Mucosa of descending colon (tissue), 3 donors: ENCODE measurements around the gene PCBP3. TPM values are rescaled to one million over a fixed set of nuclear protein-coding genes. Genes with fewer than 3 reads are reported as not detected.

Source experiments
- ATAC-seq: fragments of 200-7000 bp; cut with Tn5 transposase; one replicate; pipeline ENCODE4 v1.9.1; 2020; ENCODE audit warnings: mild to moderate bottlenecking, moderate library complexity
- DNase-seq, 3 donors: peaks; one replicate each; pipeline ENCODE4 v3.0.0-alpha.2; 2020
- H3K36me3 ChIP-seq: fragments of 200-600 bp; one replicate; pipeline ENCODE4 v1.8.0; 2021; ENCODE audit warnings: low read depth, mild to moderate bottlenecking
- H3K4me1 ChIP-seq: fragments of 200-600 bp; one replicate; pipeline ENCODE4 v1.8.0; 2021; ENCODE audit warnings: low read depth, mild to moderate bottlenecking
- H3K4me3 ChIP-seq: fragments of 200-600 bp; one replicate; pipeline ENCODE4 v1.8.0; 2021; ENCODE audit warnings: mild to moderate bottlenecking
- H3K9me3 ChIP-seq: fragments of 200-600 bp; one replicate; pipeline ENCODE4 v1.8.0; 2021; ENCODE audit warnings: mild to moderate bottlenecking
- intact Hi-C, 2 donors: fragments of 100-400 bp; cut with DNase I in 1 of 2; cut with micrococcal nuclease in 1 of 2; formaldehyde crosslinking; loops; one replicate each; pipeline versions ENCODE4 v1.11.0 to v1.11.1; 2022; cut with DNase I, micrococcal nuclease
- total RNA-seq, 3 donors: library from RNA; stranded (reverse); fragmentation: NEBNext Ultra II Directional in 2 of 3; extraction: Animal tissue kit (Norgen Biotek cat#: 25700) in 2 of 3; gene quantifications; one replicate each; pipeline versions ENCODE4 v1.2.1 to v1.2.4, GENCODE V29; 2021 to 2023
- TF ChIP-seq, protein P1 (sequence below): fragments of 200-600 bp; IDR thresholded peaks from one replicate; pipeline ENCODE4 v1.8.0; 2022; ENCODE audit warnings: antibody characterized with exemption, mild to moderate bottlenecking
- donor health status: DM: no; HTN: no; CAD: no; lungs with moderate emphysema.
- donor health status: DM: no; HTN: no; CAD: no.
- donor health status: DM: no; HTN: yes; CAD: no.

Gene PCBP3
- total RNA-seq, 3 donors from 2014 or later, result 4.5 to 18.4 (median 7.6) TPM

DNA sequence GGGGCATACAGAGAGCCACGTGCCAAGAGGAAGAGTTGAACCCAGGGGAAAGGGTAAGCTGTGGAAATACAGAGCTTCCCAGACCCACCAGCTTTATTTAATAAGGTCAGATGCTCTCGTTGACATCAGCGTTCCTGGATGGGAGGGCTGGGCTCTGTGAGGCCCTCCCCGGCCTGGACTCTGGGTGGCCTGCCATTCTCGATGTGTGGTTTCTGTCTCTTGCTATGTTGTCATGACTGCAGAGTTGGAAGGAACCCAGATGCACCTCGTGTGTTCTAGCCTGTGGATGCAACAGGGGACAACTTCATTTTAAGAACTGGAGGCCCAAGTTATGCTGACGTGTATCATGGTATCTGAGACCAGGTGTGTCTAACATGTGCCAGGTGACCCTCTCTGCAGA, 101.7 kb downstream of the PCBP3 start:
- intact Hi-C loops, result no loop called here

DNA sequence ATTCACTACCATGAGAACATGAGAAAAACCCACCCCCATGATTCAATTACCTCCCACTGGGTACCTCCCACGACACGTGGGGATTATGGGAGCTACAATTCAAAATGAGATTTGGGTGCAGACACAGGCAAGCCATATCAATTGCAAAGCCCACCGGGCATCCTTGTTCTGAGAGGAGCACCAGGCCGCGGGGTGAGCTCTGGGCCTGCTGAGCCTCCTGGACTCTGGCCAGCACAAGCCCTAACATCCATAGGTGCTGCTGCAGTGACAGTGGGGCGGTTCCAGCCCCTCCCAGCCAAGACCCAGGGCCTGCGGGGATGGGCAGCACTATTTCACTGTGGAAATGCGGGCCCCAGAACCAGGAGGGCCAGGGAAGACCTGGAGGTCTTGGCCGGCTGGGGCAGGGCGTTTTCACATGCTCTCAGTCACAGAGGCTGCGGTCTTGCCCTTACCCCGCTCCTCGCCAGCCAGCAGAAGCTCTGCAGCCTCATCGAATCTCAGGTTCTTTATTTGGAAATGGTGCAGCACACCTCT, 103.8 kb downstream of the PCBP3 start:
- Histone ChIP-seq H3K9me3 (no peaks in the 10 kb centered on the region), H3K4me3 (no peak overlapping the region), H3K4me1 (no peaks in the 10 kb centered on the region), H3K36me3 (no peaks in the 10 kb centered on the region)
- TF ChIP-seq, protein P1, sequence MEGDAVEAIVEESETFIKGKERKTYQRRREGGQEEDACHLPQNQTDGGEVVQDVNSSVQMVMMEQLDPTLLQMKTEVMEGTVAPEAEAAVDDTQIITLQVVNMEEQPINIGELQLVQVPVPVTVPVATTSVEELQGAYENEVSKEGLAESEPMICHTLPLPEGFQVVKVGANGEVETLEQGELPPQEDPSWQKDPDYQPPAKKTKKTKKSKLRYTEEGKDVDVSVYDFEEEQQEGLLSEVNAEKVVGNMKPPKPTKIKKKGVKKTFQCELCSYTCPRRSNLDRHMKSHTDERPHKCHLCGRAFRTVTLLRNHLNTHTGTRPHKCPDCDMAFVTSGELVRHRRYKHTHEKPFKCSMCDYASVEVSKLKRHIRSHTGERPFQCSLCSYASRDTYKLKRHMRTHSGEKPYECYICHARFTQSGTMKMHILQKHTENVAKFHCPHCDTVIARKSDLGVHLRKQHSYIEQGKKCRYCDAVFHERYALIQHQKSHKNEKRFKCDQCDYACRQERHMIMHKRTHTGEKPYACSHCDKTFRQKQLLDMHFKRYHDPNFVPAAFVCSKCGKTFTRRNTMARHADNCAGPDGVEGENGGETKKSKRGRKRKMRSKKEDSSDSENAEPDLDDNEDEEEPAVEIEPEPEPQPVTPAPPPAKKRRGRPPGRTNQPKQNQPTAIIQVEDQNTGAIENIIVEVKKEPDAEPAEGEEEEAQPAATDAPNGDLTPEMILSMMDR, result no peak
- intact Hi-C loops, result no loop called here
- no peak for ATAC-seq
- no peak for DNase-seq

More for the DNA sequence above, 101.7 kb downstream of the PCBP3 start:
- H3K4me1 ChIP-seq, result no peaks in the 10 kb centered on the region
- DNase-seq (no peak), ATAC-seq (no peak)
- no peaks in the 10 kb centered on the region for H3K9me3 ChIP-seq
- no peaks in the 10 kb centered on the region for H3K36me3 ChIP-seq
- H3K4me3 ChIP-seq, result no peak overlapping the region
- TF ChIP-seq, protein P1, result no peak

DNA sequence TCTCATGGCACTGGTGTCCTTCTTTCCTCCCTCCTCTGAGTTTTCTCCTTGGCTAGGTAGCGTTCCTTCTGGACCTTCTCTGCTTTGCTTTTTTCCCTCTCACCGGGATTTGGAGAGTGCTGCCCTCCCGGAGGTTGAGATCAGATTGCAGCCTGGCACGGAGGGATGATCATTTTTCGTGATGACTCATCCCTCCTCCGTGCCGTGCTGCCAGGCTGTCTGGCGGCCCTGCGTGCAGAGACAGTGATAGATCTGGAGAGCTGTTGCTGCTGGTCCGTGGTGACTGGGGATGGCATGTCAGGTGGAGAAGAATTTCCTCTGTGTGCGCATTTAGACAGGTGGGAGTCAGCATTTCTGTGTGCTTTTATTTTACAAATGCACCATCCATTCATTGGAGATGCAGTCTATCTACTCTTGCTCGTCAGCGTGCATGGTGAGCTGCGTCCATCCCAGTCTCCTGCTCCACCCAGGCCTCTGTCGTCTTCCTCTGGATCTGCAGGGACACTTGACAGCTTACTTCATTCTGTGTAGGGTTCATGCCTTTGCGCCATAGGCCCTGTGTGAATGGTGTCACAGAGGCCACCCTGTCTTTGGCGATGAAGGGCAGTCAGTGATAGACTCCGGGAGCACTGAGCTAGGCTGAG, 104.4 kb downstream of the PCBP3 start:
- no peak for ATAC-seq
- H3K36me3 ChIP-seq, result no peaks in the 10 kb centered on the region
- H3K4me1 ChIP-seq, result no peaks in the 10 kb centered on the region
- TF ChIP-seq, protein P1, result no peak
- no peaks in the 10 kb centered on the region for H3K9me3 ChIP-seq
- no peak overlapping the region for H3K4me3 ChIP-seq
- intact Hi-C loops, result loop anchor here in 1 of 2 donors (2.0 kb wide), 1 partner anchor 33 kb away; no protein-coding TSS in a partner anchor
- DNase-seq, result no peak

DNA sequence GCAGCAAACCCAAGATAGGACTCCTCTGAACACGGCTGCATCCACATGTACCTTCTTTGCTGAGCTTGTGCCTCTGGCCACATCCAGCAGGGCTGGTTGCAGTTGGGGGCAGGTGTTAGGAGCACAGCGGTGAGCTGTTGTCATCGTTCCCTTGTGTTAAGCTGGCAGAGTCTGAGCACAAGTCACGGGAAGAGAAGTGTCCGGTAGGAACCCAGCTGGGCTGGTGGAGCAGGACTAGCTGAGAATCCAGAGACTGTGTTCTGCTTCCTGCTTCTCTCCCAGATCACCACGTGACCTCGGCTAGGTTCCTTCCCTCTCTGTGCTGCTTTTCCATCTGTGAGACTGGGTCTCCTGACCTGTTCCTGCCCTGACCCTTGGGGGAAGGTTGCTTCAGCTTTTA, 105.1 kb downstream of the PCBP3 start:
- intact Hi-C loops, result loop anchor here in 1 of 2 donors (2.0 kb wide), 1 partner anchor 34 kb away; no protein-coding TSS in a partner anchor
- TF ChIP-seq, protein P1, result no peak
- no peak for ATAC-seq

DNA sequence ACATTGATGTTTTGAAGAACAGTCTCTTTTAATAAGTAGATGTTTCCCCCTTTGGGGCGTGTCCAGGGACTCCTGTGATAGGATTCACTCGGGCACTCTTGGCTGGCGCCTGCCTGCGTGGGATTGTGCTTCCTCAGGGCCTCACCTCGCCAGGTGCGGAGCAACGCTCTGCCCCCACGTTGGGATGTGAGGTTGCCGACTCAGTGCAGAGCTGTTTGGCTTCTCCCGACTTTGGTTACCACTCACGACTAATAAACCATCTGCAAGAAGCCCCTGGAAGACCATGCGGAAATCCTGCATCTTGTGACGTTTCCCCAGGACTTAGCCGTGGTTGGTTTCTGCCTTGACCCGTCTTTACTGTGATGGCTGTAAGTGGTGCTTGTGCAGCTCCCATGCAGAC, 106.4 kb downstream of the PCBP3 start:
- no peaks in the 10 kb centered on the region for H3K4me1 ChIP-seq
- no peaks in the 10 kb centered on the region for H3K36me3 ChIP-seq
- TF ChIP-seq, protein P1, result no peak
- DNase-seq, result no peak
- H3K9me3 ChIP-seq, result no peaks in the 10 kb centered on the region
- H3K4me3 ChIP-seq, result no peak overlapping the region
- no peak for ATAC-seq
- intact Hi-C loops, result loop anchor here in 1 of 2 donors (2.0 kb wide), 1 partner anchor 35 kb away; no protein-coding TSS in a partner anchor

More for the DNA sequence above, 105.1 kb downstream of the PCBP3 start:
- Histone ChIP-seq H3K4me3 (no peak overlapping the region), H3K36me3 (no peaks in the 10 kb centered on the region), H3K9me3 (no peaks in the 10 kb centered on the region), H3K4me1 (no peaks in the 10 kb centered on the region)
- no peak for DNase-seq
